HG02973 (cell line): ENCODE data around the gene HIRA.

Source experiments
- ATAC-seq: cut with Tn5 transposase; IDR thresholded peaks from one replicate; pipeline ENCODE4 v1.9.1; 2021; ENCODE audit warnings: moderate library complexity; ENCODE audit not compliant: unreplicated experiment

The HIRA gene

GRCh38 chr22:19464546-19464945, 33.0 kb upstream of the HIRA start:
- no peak for ATAC-seq

GRCh38 chr22:19463491-19464469, 32.2 kb upstream of the HIRA start:
- no peak for ATAC-seq

GRCh38 chr22:19463008-19463407, 31.5 kb upstream of the HIRA start:
- ATAC-seq: no peak

GRCh38 chr22:19461506-19461905, 30.0 kb upstream of the HIRA start:
- no peak for ATAC-seq

- ATAC-seq: no peak
Measured at GRCh38 chr22:19460036-19460435, 28.5 kb upstream of the HIRA start.

- no peak for ATAC-seq
Measured at GRCh38 chr22:19457828-19458428, 26.4 kb upstream of the HIRA start.

- no peak for ATAC-seq
Measured at GRCh38 chr22:19456541-19456940, 25.0 kb upstream of the HIRA start.

- no peak for ATAC-seq
Measured at GRCh38 chr22:19455585-19456370, 24.2 kb upstream of the HIRA start.

GRCh38 chr22:19455033-19455432, 23.5 kb upstream of the HIRA start:
- no peak for ATAC-seq

GRCh38 chr22:19454156-19454555, 22.6 kb upstream of the HIRA start:
- ATAC-seq: no peak

- no peak for ATAC-seq
Measured at GRCh38 chr22:19453718-19454117, 22.2 kb upstream of the HIRA start.

- ATAC-seq: no peak
Measured at GRCh38 chr22:19451570-19451969, 20.0 kb upstream of the HIRA start.

GRCh38 chr22:19450363-19451175, 19.0 kb upstream of the HIRA start:
- no peak for ATAC-seq

GRCh38 chr22:19449422-19449767, 17.9 kb upstream of the HIRA start:
- ATAC-seq: no peak

- no peak for ATAC-seq
Measured at GRCh38 chr22:19448739-19449421, 17.3 kb upstream of the HIRA start.

- ATAC-seq: no peak
Measured at GRCh38 chr22:19448076-19448607, 16.6 kb upstream of the HIRA start.

GRCh38 chr22:19447330-19448075, 16.0 kb upstream of the HIRA start, which contains the start of gene C22orf39:
TSS of gene C22orf39 (minus strand) at chr22:19447711. CDS start at chr22:19447688, 23 bp downstream.
- peak; percentile 68 for ATAC-seq

- ATAC-seq: no peak
Measured at GRCh38 chr22:19446603-19447329, 15.2 kb upstream of the HIRA start.
